Measurements from ENCODE around the gene GFER. TPM values are rescaled to one million over a fixed set of nuclear protein-coding genes. Genes with fewer than 3 reads are reported as not detected.

Gene GFER
- total and polyA plus RNA-seq, 7 experiments from 2014 or later: 14.0 to 30.8 (median 19.6) TPM

GRCh38 chr16:2024032-2024420 lies 40.0 kb downstream of the GFER start:
- DNase-seq (no peak), ATAC-seq (no peak)
- Histone ChIP-seq H3K36me3 (ENCODE audit: control insufficient read depth in 2 of 3, insufficient read depth in 3 of 3, low read length in 3 of 3) (no peaks in the 10 kb centered on the region), H3K27ac (ENCODE audit: low read depth, low read length) (no peak overlapping the region), H3K4me1 (ENCODE audit: control insufficient read depth in 2 of 2, insufficient read depth in 2 of 2, low read length in 2 of 2) (peaks cover 14 to 20% of the 10 kb centered on the region in 2 donors), H3K27me3 (ENCODE audit: control insufficient read depth in 2 of 2, insufficient read depth in 2 of 2, low read length in 2 of 2) (peaks cover 0 to 8% of the 10 kb centered on the region in 2 donors), H3K4me3 (ENCODE audit: low read length) (no peak overlapping the region), H3K9me3 (ENCODE audit: control insufficient read depth in 2 of 3, low read length in 3 of 3) (no peaks in the 10 kb centered on the region)
- Mint-ChIP-seq H3K36me3 (no peaks in the 10 kb centered on the region), H3K9me3 (peaks cover 0 to 4% (median 0%) of the 10 kb centered on the region in 11 donors), H3K4me1 (peaks cover 13 to 30% (median 23%) of the 10 kb centered on the region in 7 donors), H3K4me3 (peak overlapping the region in 8 of 10 donors; percentile 25 to 69 (median 53)), H3K27ac (peak overlapping the region in 5 of 9 donors; percentile 31 to 95 (median 57)), H3K27me3 (peaks cover 5 to 59% (median 10%) of the 10 kb centered on the region in 5 donors)
- POLR2A ChIA-PET: interaction anchor here (0.6 to 4.3 kb wide), 10 partner anchors 9 to 251 kb away, joined by 3 to 32 read pairs (median 4); partner anchors contain the start of genes EME2, MRPS34, NDUFB10 and RPS2
- intact Hi-C loops (cut with micrococcal nuclease): no loop called here
- CTCF ChIA-PET: interaction anchor here (0.6 to 0.9 kb wide), 4 partner anchors 18 to 131 kb away, joined by 3 read pairs; partner anchors contain the start of gene TRAF7

- H3K27ac ChIP-seq (ENCODE audit: low read depth, low read length): no peak overlapping the region
- Mint-ChIP-seq H3K9me3 (peaks cover 0 to 4% (median 0%) of the 10 kb centered on the region in 11 donors), H3K27ac (no peak overlapping the region), H3K27me3 (peaks cover 4 to 53% (median 9%) of the 10 kb centered on the region in 5 donors), H3K4me1 (peaks cover 13 to 30% (median 23%) of the 10 kb centered on the region in 7 donors), H3K36me3 (no peaks in the 10 kb centered on the region), H3K4me3 (peak overlapping the region in 4 of 10 donors; percentile 29 to 83 (median 38))
- ChIA-PET CTCF (no interaction called here), POLR2A (interaction anchor here (1.5 to 4.3 kb wide), 3 partner anchors 60 to 130 kb away, joined by 4 to 32 read pairs (median 7); partner anchors contain the start of genes RPS2 and TRAF7)
- intact Hi-C loops (cut with micrococcal nuclease): no loop called here
- H3K9me3 ChIP-seq (ENCODE audit: control insufficient read depth in 2 of 3, low read length in 3 of 3): no peaks in the 10 kb centered on the region
- H3K36me3 ChIP-seq (ENCODE audit: control insufficient read depth in 2 of 3, insufficient read depth in 3 of 3, low read length in 3 of 3): no peaks in the 10 kb centered on the region
- peaks cover 14 to 20% of the 10 kb centered on the region in 2 donors for H3K4me1 ChIP-seq (ENCODE audit: control insufficient read depth in 2 of 2, insufficient read depth in 2 of 2, low read length in 2 of 2)
- DNase-seq: no peak
- H3K4me3 ChIP-seq (ENCODE audit: low read length): no peak overlapping the region
- peaks cover 0 to 8% of the 10 kb centered on the region in 2 donors for H3K27me3 ChIP-seq (ENCODE audit: control insufficient read depth in 2 of 2, insufficient read depth in 2 of 2, low read length in 2 of 2)
- no peak for ATAC-seq
Measured at GRCh38 chr16:2025251-2025650, 41.3 kb downstream of the GFER start.

GRCh38 chr16:2025878-2026460 lies 42.0 kb downstream of the GFER start:
- H3K4me3 ChIP-seq (ENCODE audit: low read length): no peak overlapping the region
- Mint-ChIP-seq H3K4me1 (peaks cover 13 to 30% (median 23%) of the 10 kb centered on the region in 7 donors), H3K9me3 (peaks cover 0 to 4% (median 0%) of the 10 kb centered on the region in 11 donors), H3K4me3 (peak overlapping the region; percentile 12 to 83 (median 47)), H3K27ac (peak overlapping the region in 1 of 9 donors; percentile 19), H3K27me3 (peaks cover 0 to 46% (median 9%) of the 10 kb centered on the region in 5 donors), H3K36me3 (no peaks in the 10 kb centered on the region)
- H3K27ac ChIP-seq (ENCODE audit: low read depth, low read length): peak overlapping the region; percentile 20
- intact Hi-C loops (cut with micrococcal nuclease): no loop called here
- ATAC-seq (no peak), DNase-seq (no peak)
- peaks cover 14 to 20% of the 10 kb centered on the region in 2 donors for H3K4me1 ChIP-seq (ENCODE audit: control insufficient read depth in 2 of 2, insufficient read depth in 2 of 2, low read length in 2 of 2)
- H3K9me3 ChIP-seq (ENCODE audit: control insufficient read depth in 2 of 3, low read length in 3 of 3): no peaks in the 10 kb centered on the region
- CTCF ChIA-PET: no interaction called here
- H3K36me3 ChIP-seq (ENCODE audit: control insufficient read depth in 2 of 3, insufficient read depth in 3 of 3, low read length in 3 of 3): no peaks in the 10 kb centered on the region
- H3K27me3 ChIP-seq (ENCODE audit: control insufficient read depth in 2 of 2, insufficient read depth in 2 of 2, low read length in 2 of 2): peaks cover 0 to 4% of the 10 kb centered on the region in 2 donors
- POLR2A ChIA-PET: interaction anchor here (1.9 to 4.3 kb wide), 3 partner anchors 22 to 129 kb away, joined by 4 to 32 read pairs (median 7); partner anchors contain the start of genes NTHL1, TRAF7 and TSC2

GRCh38 chr16:2026461-2027023 lies 42.5 kb downstream of the GFER start, which contains the start of gene NHERF2:
Gene NHERF2, plus strand, starts transcription at chr16:2026902. Its CDS starts 104 bp downstream, at chr16:2027006.
- Mint-ChIP-seq H3K36me3 (no peaks in the 10 kb centered on the region), H3K27ac (peak within 1 kb of the TSS in 3 of 9 donors; percentile 19 to 77 (median 73)), H3K27me3 (peaks cover 0 to 42% (median 7%) of the 10 kb centered on the region in 5 donors), H3K9me3 (peaks cover 0 to 4% (median 0%) of the 10 kb centered on the region in 11 donors), H3K4me1 (peaks cover 13 to 30% (median 23%) of the 10 kb centered on the region in 7 donors), H3K4me3 (peak within 1 kb of the TSS; percentile 71 to 87 (median 78))
- H3K36me3 ChIP-seq (ENCODE audit: control insufficient read depth in 2 of 3, insufficient read depth in 3 of 3, low read length in 3 of 3): no peaks in the 10 kb centered on the region
- ChIA-PET POLR2A (interaction anchor here (1.9 to 2.3 kb wide), 2 partner anchors 21 to 114 kb away, joined by 4 to 8 read pairs; partner anchors contain the start of genes NTHL1 and TSC2), CTCF (no interaction called here)
- no peaks in the 10 kb centered on the region for H3K9me3 ChIP-seq (ENCODE audit: control insufficient read depth in 2 of 3, low read length in 3 of 3)
- DNase-seq: peak in 2 of 9 donors; percentile 27 to 30
- H3K4me1 ChIP-seq (ENCODE audit: control insufficient read depth in 2 of 2, insufficient read depth in 2 of 2, low read length in 2 of 2): peaks cover 14 to 20% of the 10 kb centered on the region in 2 donors
- peaks cover 0 to 4% of the 10 kb centered on the region in 2 donors for H3K27me3 ChIP-seq (ENCODE audit: control insufficient read depth in 2 of 2, insufficient read depth in 2 of 2, low read length in 2 of 2)
- peak within 1 kb of the TSS; percentile 20 for H3K27ac ChIP-seq (ENCODE audit: low read depth, low read length)
- intact Hi-C loops (cut with micrococcal nuclease): no loop called here
- H3K4me3 ChIP-seq (ENCODE audit: low read length): peak within 1 kb of the TSS; percentile 37
- peak; percentile 12 for ATAC-seq

- Mint-ChIP-seq H3K9me3 (peaks cover 0 to 4% (median 0%) of the 10 kb centered on the region in 11 donors), H3K4me1 (peaks cover 13 to 30% (median 23%) of the 10 kb centered on the region in 7 donors), H3K36me3 (no peaks in the 10 kb centered on the region), H3K4me3 (peak overlapping the region; percentile 71 to 87 (median 78)), H3K27me3 (peaks cover 0 to 34% (median 4%) of the 10 kb centered on the region in 5 donors), H3K27ac (peak overlapping the region in 2 of 9 donors; percentile 73 to 77)
- no peaks in the 10 kb centered on the region for H3K9me3 ChIP-seq (ENCODE audit: control insufficient read depth in 2 of 3, low read length in 3 of 3)
- ChIA-PET POLR2A (interaction anchor here (1.3 to 2.3 kb wide), 3 partner anchors 20 to 127 kb away, joined by 3 to 8 read pairs (median 4); partner anchors contain the start of genes NTHL1 and TSC2), CTCF (interaction anchor here (1.1 kb wide), 1 partner anchor 19 kb away, joined by 3 read pairs; no protein-coding TSS in a partner anchor)
- intact Hi-C loops (cut with micrococcal nuclease): no loop called here
- no peaks in the 10 kb centered on the region for H3K36me3 ChIP-seq (ENCODE audit: control insufficient read depth in 2 of 3, insufficient read depth in 3 of 3, low read length in 3 of 3)
- peak overlapping the region; percentile 14 for H3K27ac ChIP-seq (ENCODE audit: low read depth, low read length)
- peak in 2 of 9 donors; percentile 18 to 23 for DNase-seq
- H3K4me3 ChIP-seq (ENCODE audit: low read length): peak overlapping the region; percentile 37
- H3K27me3 ChIP-seq (ENCODE audit: control insufficient read depth in 2 of 2, insufficient read depth in 2 of 2, low read length in 2 of 2): no peaks in the 10 kb centered on the region
- peak; percentile 3 for ATAC-seq
- H3K4me1 ChIP-seq (ENCODE audit: control insufficient read depth in 2 of 2, insufficient read depth in 2 of 2, low read length in 2 of 2): peaks cover 14 to 20% of the 10 kb centered on the region in 2 donors
Measured at GRCh38 chr16:2027024-2028010, 43.3 kb downstream of the GFER start.
